ENCODE results near the gene NCS1.

DNA sequence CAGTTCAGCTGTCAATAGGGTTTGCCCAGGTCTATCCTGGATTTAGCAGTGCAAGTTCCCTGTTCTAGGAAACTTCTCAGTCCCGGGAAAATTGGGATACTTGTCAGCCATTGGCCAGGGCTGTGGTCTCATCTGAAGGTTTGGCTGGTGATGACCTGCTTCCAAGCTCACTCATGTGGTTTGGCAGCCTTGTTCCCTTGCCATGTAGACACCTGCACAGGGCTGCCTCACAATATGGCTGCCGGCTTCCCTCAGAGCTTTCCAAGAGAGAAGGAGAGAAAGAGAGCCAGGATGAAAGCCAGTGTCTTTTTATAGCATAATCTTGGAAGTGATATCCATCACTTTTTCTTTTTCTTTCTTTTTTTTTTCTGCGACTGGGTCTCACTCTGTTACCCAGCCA is 55.6 kb downstream of the NCS1 start:
- no peak for TF ChIP-seq POLR2AphosphoS5 (IDR thresholded peaks at IDR 0.05)
- TF ChIP-seq, protein P1, sequence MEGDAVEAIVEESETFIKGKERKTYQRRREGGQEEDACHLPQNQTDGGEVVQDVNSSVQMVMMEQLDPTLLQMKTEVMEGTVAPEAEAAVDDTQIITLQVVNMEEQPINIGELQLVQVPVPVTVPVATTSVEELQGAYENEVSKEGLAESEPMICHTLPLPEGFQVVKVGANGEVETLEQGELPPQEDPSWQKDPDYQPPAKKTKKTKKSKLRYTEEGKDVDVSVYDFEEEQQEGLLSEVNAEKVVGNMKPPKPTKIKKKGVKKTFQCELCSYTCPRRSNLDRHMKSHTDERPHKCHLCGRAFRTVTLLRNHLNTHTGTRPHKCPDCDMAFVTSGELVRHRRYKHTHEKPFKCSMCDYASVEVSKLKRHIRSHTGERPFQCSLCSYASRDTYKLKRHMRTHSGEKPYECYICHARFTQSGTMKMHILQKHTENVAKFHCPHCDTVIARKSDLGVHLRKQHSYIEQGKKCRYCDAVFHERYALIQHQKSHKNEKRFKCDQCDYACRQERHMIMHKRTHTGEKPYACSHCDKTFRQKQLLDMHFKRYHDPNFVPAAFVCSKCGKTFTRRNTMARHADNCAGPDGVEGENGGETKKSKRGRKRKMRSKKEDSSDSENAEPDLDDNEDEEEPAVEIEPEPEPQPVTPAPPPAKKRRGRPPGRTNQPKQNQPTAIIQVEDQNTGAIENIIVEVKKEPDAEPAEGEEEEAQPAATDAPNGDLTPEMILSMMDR (IDR thresholded peaks at IDR 0.05) = no peak

Measured in prostate gland (tissue), 2 donors.